Measurements from ENCODE around the gene TRIM66. TPM values are rescaled to one million over a fixed set of nuclear protein-coding genes. Genes with fewer than 3 reads are reported as not detected.

Gene TRIM66
- total RNA-seq, 1 donor from 2014 or later: 4.0 TPM

- DNase-seq (ENCODE audit: low read depth in 2 of 2): peak in 1 of 2 donors; percentile 51
Observed at GRCh38 chr11:8715501-8715900, 33.0 kb upstream of the TRIM66 start.

- peak; percentile 24 to 42 for DNase-seq (ENCODE audit: low read depth in 2 of 2)
Observed at GRCh38 chr11:8714622-8715225, 32.3 kb upstream of the TRIM66 start.

GRCh38 chr11:8713760-8714454, 31.4 kb upstream of the TRIM66 start:
- peak in 1 of 2 donors; percentile 61 for DNase-seq (ENCODE audit: low read depth in 2 of 2)

GRCh38 chr11:8712506-8712905, 30.0 kb upstream of the TRIM66 start:
- no peak for DNase-seq (ENCODE audit: low read depth in 2 of 2)

GRCh38 chr11:8711895-8712442, 29.5 kb upstream of the TRIM66 start:
- DNase-seq (ENCODE audit: low read depth in 2 of 2): no peak

- no peak for DNase-seq (ENCODE audit: low read depth in 2 of 2)
Observed at GRCh38 chr11:8709777-8710176, 27.3 kb upstream of the TRIM66 start.

- peak in 1 of 2 donors; percentile 69 for DNase-seq (ENCODE audit: low read depth in 2 of 2)
Observed at GRCh38 chr11:8709002-8709672, 26.7 kb upstream of the TRIM66 start.

- DNase-seq (ENCODE audit: low read depth in 2 of 2): no peak
Observed at GRCh38 chr11:8707541-8708191, 25.2 kb upstream of the TRIM66 start.

- DNase-seq (ENCODE audit: low read depth in 2 of 2): no peak
Observed at GRCh38 chr11:8706673-8707432, 24.4 kb upstream of the TRIM66 start.

GRCh38 chr11:8705146-8705545, 22.7 kb upstream of the TRIM66 start:
- no peak for DNase-seq (ENCODE audit: low read depth in 2 of 2)

- no peak for DNase-seq (ENCODE audit: low read depth in 2 of 2)
Observed at GRCh38 chr11:8704136-8704535, 21.7 kb upstream of the TRIM66 start.

GRCh38 chr11:8702598-8702915, 20.1 kb upstream of the TRIM66 start:
- DNase-seq (ENCODE audit: low read depth in 2 of 2): no peak

GRCh38 chr11:8701891-8702597, 19.6 kb upstream of the TRIM66 start:
- no peak for DNase-seq (ENCODE audit: low read depth in 2 of 2)

GRCh38 chr11:8699903-8700302, 17.4 kb upstream of the TRIM66 start:
- DNase-seq (ENCODE audit: low read depth in 2 of 2): peak; percentile 40 to 54

- DNase-seq (ENCODE audit: low read depth in 2 of 2): no peak
Observed at GRCh38 chr11:8698917-8699441, 16.5 kb upstream of the TRIM66 start.

GRCh38 chr11:8698379-8698851, 15.9 kb upstream of the TRIM66 start:
- no peak for DNase-seq (ENCODE audit: low read depth in 2 of 2)

GRCh38 chr11:8697054-8697453, 14.6 kb upstream of the TRIM66 start:
- no peak for DNase-seq (ENCODE audit: low read depth in 2 of 2)

- DNase-seq (ENCODE audit: low read depth in 2 of 2): no peak
Observed at GRCh38 chr11:8694137-8694536, 11.7 kb upstream of the TRIM66 start.

- no peak for DNase-seq (ENCODE audit: low read depth in 2 of 2)
Observed at GRCh38 chr11:8693555-8693954, 11.1 kb upstream of the TRIM66 start.

- DNase-seq (ENCODE audit: low read depth in 2 of 2): no peak
Observed at GRCh38 chr11:8693010-8693551, 10.6 kb upstream of the TRIM66 start.

All from lung microvascular endothelial cell (primary cell).